K562 (cell line): ENCODE results near the gene MMEL1. TPM values are rescaled to one million over a fixed set of nuclear protein-coding genes. Genes with fewer than 3 reads are reported as not detected.

ENCODE experiments used
- ATAC-seq: fragments of 200-7000 bp; cut with Tn5 transposase; 3 replicates; pipeline ENCODE4 v1.9.1; 2020; ENCODE audit warnings: moderate library complexity
- BruUV-seq: library from RNA; stranded (reverse); fragments of 400-500 nt; replicated peaks from 2 replicates; lab custom pipeline; 2021; lab: Mats Ljungman, UMichigan
- CTCF ChIA-PET: fragments of 300-600 bp; formaldehyde crosslinking; extraction: SDS; loops from one replicate; lab custom pipeline; 2021; ENCODE audit warnings: low intra/inter-chr PET ratio; lab: Yijun Ruan, JAX
- POLR2A ChIA-PET: fragments of 300-600, 350-650 bp; sonication (Branson Sonifier 250); formaldehyde crosslinking; extraction: SDS; loops from one replicate; lab custom pipeline; 2021; ENCODE audit warnings: antibody characterized with exemption, inconsistent platforms; lab: Yijun Ruan, JAX
- DNase-seq, 4 experiments: peaks; one replicate each; pipeline versions ENCODE4 v3.0.0 to v3.0.0-alpha.2; 2011 to 2018; ENCODE audit warnings: low spot score in 3 of 4, mixed read lengths in 3 of 4; ENCODE audit errors: extremely low read depth in 1 of 4
- FAIRE-seq: peaks from 2 replicates; lab custom pipeline; 2011; peaks lifted over from hg19 to GRCh38; lab: Jason Lieb, UNC
- H2AFZ ChIP-seq: 2 replicates; pipeline ENCODE4 v1.6.0; 2011; ENCODE audit warnings: low read depth, low read length, control low read depth, inconsistent platforms
- H3K27ac ChIP-seq: fragments of 200-600 bp; 3 replicates; pipeline ENCODE4 v1.8.0; 2011; ENCODE audit warnings: low read depth, mild to moderate bottlenecking, control low read depth, inconsistent platforms, low read length, moderate library complexity, mixed read lengths; ENCODE audit errors: extremely low read depth
- H3K27me3 ChIP-seq, 2 experiments: fragments of 300-600 bp in 1 of 2; 2 replicates in 1 of 2; 3 replicates in 1 of 2; pipeline versions ENCODE4 v1.6.0 to v1.8.0; 2011; ENCODE audit warnings: inconsistent platforms in 2 of 2, low read length in 2 of 2, mild to moderate bottlenecking in 1 of 2, mixed read lengths in 1 of 2, moderate library complexity in 1 of 2; ENCODE audit not compliant: control insufficient read depth in 2 of 2, insufficient read depth in 2 of 2
- H3K36me3 ChIP-seq: fragments of 300-600 bp; 3 replicates; pipeline ENCODE4 v1.8.0; 2011; ENCODE audit warnings: mild to moderate bottlenecking, low read length, inconsistent platforms; ENCODE audit not compliant: control insufficient read depth, insufficient read depth
- H3K4me1 ChIP-seq, 2 experiments: fragments of 200-600 bp in 1 of 2; replicated peaks in 1 of 2; 2 replicates in 1 of 2; 3 replicates in 1 of 2; pipeline versions ENCODE4 v1.5.1 to v1.8.0; 2011; ENCODE audit warnings: inconsistent platforms in 2 of 2, low read length in 2 of 2, mild to moderate bottlenecking in 1 of 2, mixed read lengths in 1 of 2, moderate library complexity in 1 of 2; ENCODE audit not compliant: control insufficient read depth in 2 of 2, insufficient read depth in 2 of 2
- H3K4me2 ChIP-seq: 2 replicates; pipeline ENCODE4 v1.6.1; 2011; ENCODE audit warnings: low read length, control low read depth, inconsistent platforms, mixed read lengths; ENCODE audit not compliant: insufficient read depth
- H3K4me3 ChIP-seq: fragments of 200-600 bp; sonication (generic), shearing (Covaris generic); 2 replicates; pipeline ENCODE4 v1.5.1; 2016; ENCODE audit warnings: control low read depth, inconsistent platforms
- H3K79me2 ChIP-seq: fragments of 200-600 bp; 3 replicates; pipeline ENCODE4 v1.8.0; 2011; ENCODE audit warnings: low read length, inconsistent platforms; ENCODE audit not compliant: control insufficient read depth, insufficient read depth
- H3K9ac ChIP-seq, 2 experiments: 2 replicates each; pipeline versions ENCODE4 v1.6.0 to v1.6.1; 2011; ENCODE audit warnings: low read depth in 2 of 2, low read length in 2 of 2, control low read depth in 1 of 2, inconsistent platforms in 1 of 2, mild to moderate bottlenecking in 1 of 2, mixed read lengths in 1 of 2; ENCODE audit not compliant: insufficient read depth in 1 of 2
- H3K9me1 ChIP-seq: one replicate; pipeline ENCODE4 v1.6.0; 2011; ENCODE audit warnings: inconsistent platforms, mild to moderate bottlenecking, low read length, moderate library complexity; ENCODE audit not compliant: control insufficient read depth, insufficient read depth
- H3K9me3 ChIP-seq: replicated peaks from 2 replicates; pipeline ENCODE4 v1.5.1; 2011; ENCODE audit warnings: low read depth, low read length, inconsistent platforms; ENCODE audit not compliant: control insufficient read depth, insufficient read depth
- H4K20me1 ChIP-seq: replicated peaks from 2 replicates; pipeline ENCODE4 v1.6.1; 2011; ENCODE audit warnings: low read length, inconsistent platforms, mixed read lengths; ENCODE audit not compliant: control insufficient read depth, insufficient read depth
- FOXK1 ChIP-seq: sonication (generic); formaldehyde crosslinking; IDR thresholded peaks from 2 replicates; pipeline ENCODE4 v1.8.0; 2022; ENCODE audit warnings: missing genetic modification reagents, mild to moderate bottlenecking, borderline replicate concordance
- FOXP4 ChIP-seq: sonication (generic); formaldehyde crosslinking; IDR thresholded peaks from 2 replicates; pipeline ENCODE4 v1.8.0; 2022; ENCODE audit warnings: mild to moderate bottlenecking, missing genetic modification reagents, borderline replicate concordance
- HNRNPK ChIP-seq: fragments of 200-400 bp; formaldehyde crosslinking; IDR thresholded peaks from one replicate; pipeline ENCODE4 v1.6.1; 2018; ENCODE audit warnings: mild to moderate bottlenecking, low read depth, low read length; ENCODE audit not compliant: poor library complexity, severe bottlenecking
- KAT2B ChIP-seq: IDR thresholded peaks from one replicate; pipeline ENCODE4 v1.6.1; 2012; ENCODE audit warnings: low read depth, mild to moderate bottlenecking, control low read depth, inconsistent platforms, low read length, moderate library complexity
- SMAD2 ChIP-seq: fragments of 150-350 bp; IDR thresholded peaks from 2 replicates; pipeline ENCODE4 v1.6.1; 2014; ENCODE audit warnings: low read depth, mild to moderate bottlenecking, low read length
- TEAD2 ChIP-seq: fragments of 450-650 bp; IDR thresholded peaks from 2 replicates; pipeline ENCODE4 v1.6.1; 2016; ENCODE audit warnings: missing genetic modification characterization, control low read depth, missing compliant biosample characterization
- TFAM ChIP-seq: fragments of 250-450 bp; sonication (Bioruptor Pico); conservative IDR thresholded peaks from 2 replicates; pipeline ENCODE4 v1.5.0; 2021; ENCODE audit warnings: mild to moderate bottlenecking, moderate library complexity
- ZBED1 ChIP-seq: IDR thresholded peaks from 2 replicates; pipeline ENCODE4 v1.6.1; 2014
- ZFP36 ChIP-seq: fragments of 150-350 bp; IDR thresholded peaks from 2 replicates; pipeline ENCODE4 v1.6.1; 2018; ENCODE audit warnings: low read length, low read depth; ENCODE audit not compliant: partially characterized antibody
- WGBS: fragments of 100-300 bp; shearing (Covaris generic); methylation state at CpG from one replicate; pipeline ENCODE4 v1.1.6; 2016; ENCODE audit warnings: low coverage, mixed read lengths; ENCODE audit not compliant: insufficient coverage; ENCODE audit errors: missing lambda C conversion rate; 5-methylcytosine and 5-hydroxymethylcytosine counted together
- in situ Hi-C: fragments of 300-500 bp; cut with MboI; formaldehyde crosslinking; loops from 4 replicates; pipeline ENCODE4 v1.15.0; 2018; ENCODE audit warnings: inconsistent platforms, mixed read lengths
- intact Hi-C: fragments of 100-400 bp; cut with micrococcal nuclease; formaldehyde crosslinking; loops from 2 replicates; pipeline ENCODE4 v1.14.2; 2022
- polyA plus RNA-seq, 8 experiments: library from polyadenylated mRNA; depleted of rRNA in 4 of 8; stranded (reverse) in 5 of 8; unstranded in 3 of 8; fragments of >200 nt; fragmentation: Nextera tagmentation in 2 of 8; fragmentation: Illumina TruSeq in 1 of 8; extraction: Ambion mirVana in 2 of 8; extraction: Trizol in 1 of 8; gene quantifications; 2 replicates each; pipeline versions ENCODE4 v1.2.1 to v1.2.3, GENCODE V29; 2011 to 2014; ENCODE audit warnings: inconsistent platforms in 1 of 8, missing spikeins in 1 of 8
- total RNA-seq, 7 experiments: library from RNA; depleted of rRNA in 6 of 7; stranded (reverse); fragments of >200 nt in 6 of 7; fragmentation: Illumina TruSeq in 2 of 7; extraction: Trizol in 2 of 7; gene quantifications; 2 replicates each; pipeline versions ENCODE4 v1.2.1 to v1.2.3, GENCODE V29; 2011 to 2021; ENCODE audit warnings: low replicate concordance in 1 of 7

MMEL1 gene
- total and polyA plus RNA-seq, 9 of the 15 experiments (the other 6 are each of a cell fraction or from before 2014, with no cell fraction given): not detected

- ATAC-seq (peak; percentile 17; the same call in 1 of the 3 replicates), DNase-seq (no peak), FAIRE-seq (no peak)
- H3K9me3 ChIP-seq: no peaks in the 10 kb centered on the region
- WGBS: 5% methylated on average over 14 of the region's 14 CpGs
- peaks cover 0 to 34% of the 10 kb centered on the region in 2 experiments; a peak in 2 of 5 replicates for H3K4me1 ChIP-seq
- peak overlapping the region in 1 of 2 experiments; percentile 33; a peak in 1 of 4 replicates for H3K9ac ChIP-seq
- no peak overlapping the region for H3K4me2 ChIP-seq
- H3K36me3 ChIP-seq: no peaks in the 10 kb centered on the region
- H3K79me2 ChIP-seq: no peaks in the 10 kb centered on the region
- H3K9me1 ChIP-seq: no peaks in the 10 kb centered on the region
- BruUV-seq: no TSS peak
- no peak overlapping the region for H2AFZ ChIP-seq
- in situ Hi-C loops (no loop called here), intact Hi-C loops (no loop called here)
- no peak overlapping the region for H3K27ac ChIP-seq
- ChIA-PET POLR2A (interaction anchor here (1.0 kb wide), 1 partner anchor 19 kb away, joined by 4 read pairs; no protein-coding TSS in a partner anchor), CTCF (no interaction called here)
- 0 out of 2 replicates have a peak, but pooled peaks cover 9% of the 10 kb centered on the region for H4K20me1 ChIP-seq
- TF ChIP-seq KAT2B: no peak
- TF ChIP-seq ZFP36: peak; percentile 62
- H3K27me3 ChIP-seq: peaks cover 33 to 59% of the 10 kb centered on the region in 2 experiments; a peak in 4 of 5 replicates
- H3K4me3 ChIP-seq: no peak overlapping the region
Observed at GRCh38 chr1:2604844-2605508, 27.8 kb downstream of the MMEL1 start.

GRCh38 chr1:2604156-2604843, 28.5 kb downstream of the MMEL1 start:
- ChIA-PET POLR2A (interaction anchor here (1.0 kb wide), 1 partner anchor 18 kb away, joined by 4 read pairs; no protein-coding TSS in a partner anchor), CTCF (no interaction called here)
- Histone ChIP-seq H3K4me3 (no peak overlapping the region), H3K9ac (no peak overlapping the region; a peak in 1 of 4 replicates), H3K4me1 (peaks cover 0 to 30% of the 10 kb centered on the region in 2 experiments; a peak in 2 of 5 replicates), H3K27me3 (peaks cover 30 to 52% of the 10 kb centered on the region in 2 experiments; a peak in 4 of 5 replicates), H3K9me3 (no peaks in the 10 kb centered on the region), H4K20me1 (0 out of 2 replicates have a peak, but pooled peaks cover 9% of the 10 kb centered on the region), H3K79me2 (no peaks in the 10 kb centered on the region), H3K36me3 (no peaks in the 10 kb centered on the region), H3K27ac (no peak overlapping the region), H3K9me1 (no peaks in the 10 kb centered on the region), H3K4me2 (no peak overlapping the region), H2AFZ (no peak overlapping the region)
- 4% methylated on average over 18 of the region's 19 CpGs for WGBS
- ATAC-seq: no peak
- intact Hi-C loops (no loop called here), in situ Hi-C loops (no loop called here)
- no TSS peak for BruUV-seq
- no peak for DNase-seq
- TF ChIP-seq ZBED1: no peak
- no peak for TF ChIP-seq HNRNPK
- no peak for TF ChIP-seq FOXK1 (CRISPR knock-in tag)
- TF ChIP-seq TEAD2 (tag): no peak
- TF ChIP-seq FOXP4 (CRISPR knock-in tag): no peak
- no peak for TF ChIP-seq SMAD2
- no peak for TF ChIP-seq TFAM (CRISPR knock-in tag)
- FAIRE-seq: no peak
